ENCODE data around the gene PILRB. TPM values are rescaled to one million over a fixed set of nuclear protein-coding genes. Genes with fewer than 3 reads are reported as not detected.

PILRB gene
- total RNA-seq, 1 donor from 2014 or later = 79.4 TPM

DNA sequence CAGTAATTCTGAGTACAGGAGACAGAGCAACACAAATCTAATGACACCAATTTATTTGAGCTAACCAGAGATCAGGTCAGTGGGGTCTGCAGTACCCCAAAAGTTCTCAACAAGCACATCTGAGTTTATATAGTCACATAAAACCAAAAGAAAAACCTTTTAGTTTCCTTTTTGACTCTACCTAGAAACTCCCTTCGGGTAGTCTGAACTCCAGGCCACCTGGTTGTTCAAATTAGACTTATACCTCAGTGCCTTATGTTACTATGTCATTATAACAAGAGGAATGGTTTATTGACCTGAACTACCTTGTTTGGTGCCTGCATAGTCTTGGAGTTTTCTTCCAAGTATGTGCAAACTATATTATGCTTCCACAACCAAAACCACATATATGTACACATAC, 56.0 kb downstream of the PILRB start:
- intact Hi-C loops (cut with micrococcal nuclease) = no loop called here
- H3K27me3 Mint-ChIP-seq = no peaks in the 10 kb centered on the region
- no peak overlapping the region for H3K27ac Mint-ChIP-seq
- peaks cover 7% of the 10 kb centered on the region for H3K36me3 Mint-ChIP-seq (ENCODE audit: low read depth)
- no peak overlapping the region for H3K4me3 Mint-ChIP-seq
- POLR2A ChIA-PET = interaction anchor here (0.6 to 1.9 kb wide), 3 partner anchors 15 to 49 kb away, joined by 3 to 13 read pairs (median 3); partner anchors contain the start of gene ZCWPW1
- TF ChIP-seq, protein P1, sequence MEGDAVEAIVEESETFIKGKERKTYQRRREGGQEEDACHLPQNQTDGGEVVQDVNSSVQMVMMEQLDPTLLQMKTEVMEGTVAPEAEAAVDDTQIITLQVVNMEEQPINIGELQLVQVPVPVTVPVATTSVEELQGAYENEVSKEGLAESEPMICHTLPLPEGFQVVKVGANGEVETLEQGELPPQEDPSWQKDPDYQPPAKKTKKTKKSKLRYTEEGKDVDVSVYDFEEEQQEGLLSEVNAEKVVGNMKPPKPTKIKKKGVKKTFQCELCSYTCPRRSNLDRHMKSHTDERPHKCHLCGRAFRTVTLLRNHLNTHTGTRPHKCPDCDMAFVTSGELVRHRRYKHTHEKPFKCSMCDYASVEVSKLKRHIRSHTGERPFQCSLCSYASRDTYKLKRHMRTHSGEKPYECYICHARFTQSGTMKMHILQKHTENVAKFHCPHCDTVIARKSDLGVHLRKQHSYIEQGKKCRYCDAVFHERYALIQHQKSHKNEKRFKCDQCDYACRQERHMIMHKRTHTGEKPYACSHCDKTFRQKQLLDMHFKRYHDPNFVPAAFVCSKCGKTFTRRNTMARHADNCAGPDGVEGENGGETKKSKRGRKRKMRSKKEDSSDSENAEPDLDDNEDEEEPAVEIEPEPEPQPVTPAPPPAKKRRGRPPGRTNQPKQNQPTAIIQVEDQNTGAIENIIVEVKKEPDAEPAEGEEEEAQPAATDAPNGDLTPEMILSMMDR (IDR thresholded peaks at IDR 0.05) = no peak
- no peaks in the 10 kb centered on the region for H3K9me3 Mint-ChIP-seq
- CTCF ChIA-PET = interaction anchor here (1.6 kb wide), 1 partner anchor 281 kb away, joined by 4 read pairs; no protein-coding TSS in a partner anchor
- ATAC-seq (ENCODE audit: low read depth) = no peak
- no peak for DNase-seq
- H3K4me1 Mint-ChIP-seq = peaks cover 10% of the 10 kb centered on the region

DNA sequence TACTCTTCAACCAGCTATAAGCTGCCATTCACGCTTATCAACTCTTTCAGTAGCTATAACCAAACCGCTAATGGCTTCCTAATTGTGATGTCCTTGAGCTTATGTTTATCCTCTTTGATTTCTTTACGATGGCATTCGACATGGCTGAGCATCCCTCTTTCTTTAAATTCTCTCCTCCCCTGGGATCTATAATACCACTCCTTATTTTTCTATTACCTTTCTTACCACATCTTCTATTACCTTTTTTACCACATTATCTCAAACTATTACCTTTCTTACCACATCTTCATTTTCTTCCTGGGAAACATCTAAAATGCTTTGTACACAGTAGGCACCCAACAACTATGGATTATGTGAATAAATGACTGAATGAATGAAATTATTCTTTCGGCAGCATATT, 57.5 kb downstream of the PILRB start:
- no peak overlapping the region for H3K27ac Mint-ChIP-seq
- TF ChIP-seq, protein P1 (IDR thresholded peaks at IDR 0.05) = no peak
- H3K27me3 Mint-ChIP-seq = no peaks in the 10 kb centered on the region
- H3K4me3 Mint-ChIP-seq = no peak overlapping the region
- DNase-seq (no peak), ATAC-seq (ENCODE audit: low read depth) (no peak)
- H3K4me1 Mint-ChIP-seq = peaks cover 17% of the 10 kb centered on the region
- POLR2A ChIA-PET = interaction anchor here (1.9 to 2.7 kb wide), 2 partner anchors 13 to 19 kb away, joined by 5 to 12 read pairs; partner anchors contain the start of gene ZCWPW1
- intact Hi-C loops (cut with micrococcal nuclease) = no loop called here
- H3K36me3 Mint-ChIP-seq (ENCODE audit: low read depth) = peaks cover 7% of the 10 kb centered on the region
- CTCF ChIA-PET = interaction anchor here (1.9 kb wide), 1 partner anchor 8 kb away, joined by 14 read pairs; no protein-coding TSS in a partner anchor
- no peaks in the 10 kb centered on the region for H3K9me3 Mint-ChIP-seq

Other genes with a start within 250 kb of the PILRB start
- gene TAF6, start 238.8 kb upstream of the PILRB start, total RNA-seq = 42.6 and 54.9 TPM in 2 replicates
- gene CNPY4, start 238.5 kb upstream of the PILRB start, total RNA-seq = 7.1 and 8.6 TPM in 2 replicates
- gene MBLAC1, start 231.2 kb upstream of the PILRB start, total RNA-seq = 1.9 and 2.2 TPM in 2 replicates
- 151 and 161 TPM in 2 replicates for gene LAMTOR4, start 209.2 kb upstream of the PILRB start, total RNA-seq
- gene TRAPPC14, start 199.4 kb upstream of the PILRB start, total RNA-seq = 55.7 and 65.3 TPM in 2 replicates
- 0.10 and 1.2 TPM in 2 replicates for gene GAL3ST4, start 189.5 kb upstream of the PILRB start, total RNA-seq
- 5.0 and 5.1 TPM in 2 replicates for gene GPC2, start 180.7 kb upstream of the PILRB start, total RNA-seq
- 41.3 and 42.4 TPM in 2 replicates for gene STAG3, start 180.2 kb upstream of the PILRB start, total RNA-seq
- gene PVRIG, start 138.2 kb upstream of the PILRB start, total RNA-seq = 17.1 and 20.0 TPM in 2 replicates
- not detected in 2 replicates for gene SPDYE3, start 50.4 kb upstream of the PILRB start, total RNA-seq
- gene PILRA, start 15.4 kb downstream of the PILRB start, total RNA-seq = 2.1 and 2.2 TPM in 2 replicates
- gene ZCWPW1, start 70.6 kb downstream of the PILRB start, total RNA-seq = 10.8 and 15.2 TPM in 2 replicates
- 61.0 and 65.5 TPM in 2 replicates for gene MEPCE, start 71.7 kb downstream of the PILRB start, total RNA-seq
- 41.2 and 45.0 TPM in 2 replicates for gene PPP1R35, start 78.4 kb downstream of the PILRB start, total RNA-seq
- gene SPACDR, start 106.1 kb downstream of the PILRB start, total RNA-seq = 2.3 and 2.7 TPM in 2 replicates
- 60.2 and 68.7 TPM in 2 replicates for gene TSC22D4, start 121.1 kb downstream of the PILRB start, total RNA-seq
- not detected in 2 replicates for gene NYAP1, start 125.8 kb downstream of the PILRB start, total RNA-seq
- 9.5 and 10.8 TPM in 2 replicates for gene AGFG2, start 181.1 kb downstream of the PILRB start, total RNA-seq
- 13.8 and 24.1 TPM in 2 replicates for gene SAP25, start 215.8 kb downstream of the PILRB start, total RNA-seq
- gene LRCH4, start 228.0 kb downstream of the PILRB start, total RNA-seq = 137 and 174 TPM in 2 replicates
- gene FBXO24, start 228.2 kb downstream of the PILRB start, total RNA-seq = 0.29 and 1.9 TPM in 2 replicates
- 5.4 and 5.8 TPM in 2 replicates for gene PCOLCE, start 244.2 kb downstream of the PILRB start, total RNA-seq